Liver (tissue), 9 donors: ENCODE data around the gene EFR3B. TPM values are rescaled to one million over a fixed set of nuclear protein-coding genes. Genes with fewer than 3 reads are reported as not detected.

Source experiments
- DNase-seq: peaks from one replicate; pipeline ENCODE4 v3.0.0-alpha.2; 2017; ENCODE audit warnings: low spot score
- H3K27ac ChIP-seq, 2 donors: one replicate each; pipeline ENCODE4 v1.7.0; 2013; ENCODE audit warnings: inconsistent platforms in 2 of 2, low read length in 2 of 2, control low read depth in 1 of 2, low read depth in 1 of 2, mild to moderate bottlenecking in 1 of 2
- H3K27me3 ChIP-seq, 4 donors: one replicate each; pipeline versions ENCODE4 v1.6.1 to v1.7.0; 2013; ENCODE audit warnings: low read length in 3 of 4, inconsistent platforms in 1 of 4, mild to moderate bottlenecking in 1 of 4, moderate library complexity in 1 of 4; ENCODE audit not compliant: control insufficient read depth in 4 of 4, insufficient read depth in 4 of 4
- H3K36me3 ChIP-seq, 4 donors: one replicate each; pipeline versions ENCODE4 v1.6.1 to v1.7.0; 2013; ENCODE audit warnings: low read length in 3 of 4, mild to moderate bottlenecking in 3 of 4, low read depth in 1 of 4, moderate library complexity in 1 of 4; ENCODE audit not compliant: control insufficient read depth in 4 of 4, insufficient read depth in 3 of 4
- H3K4me1 ChIP-seq, 4 donors: one replicate each; pipeline versions ENCODE4 v1.6.1 to v1.7.0; 2013; ENCODE audit warnings: low read length in 3 of 4, mild to moderate bottlenecking in 3 of 4, moderate library complexity in 1 of 4; ENCODE audit not compliant: control insufficient read depth in 4 of 4, insufficient read depth in 4 of 4
- H3K4me3 ChIP-seq, 3 donors: one replicate each; pipeline versions ENCODE4 v1.6.1 to v1.7.0; 2013; ENCODE audit warnings: low read length in 3 of 3, control low read depth in 1 of 3, low read depth in 1 of 3, mild to moderate bottlenecking in 1 of 3
- H3K9ac ChIP-seq, 2 donors: one replicate each; pipeline ENCODE4 v1.7.0; 2013; ENCODE audit warnings: low read length in 2 of 2, mild to moderate bottlenecking in 2 of 2, moderate library complexity in 2 of 2, control low read depth in 1 of 2, low read depth in 1 of 2
- H3K9me3 ChIP-seq, 4 donors: one replicate each; pipeline versions ENCODE4 v1.6.1 to v1.7.0; 2013; ENCODE audit warnings: low read length in 3 of 4; ENCODE audit not compliant: control insufficient read depth in 4 of 4
- EGR1 ChIP-seq, 2 donors: IDR thresholded peaks; 2 replicates each; pipeline ENCODE4 v1.6.1; 2016 to 2018; ENCODE audit warnings: antibody characterized with exemption in 2 of 2, low read depth in 2 of 2
- FOXA1 ChIP-seq: IDR thresholded peaks from 2 replicates; pipeline ENCODE4 v1.6.1; 2016; ENCODE audit warnings: antibody characterized with exemption
- FOXA2 ChIP-seq: IDR thresholded peaks from 2 replicates; pipeline ENCODE4 v1.6.1; 2016; ENCODE audit warnings: antibody characterized with exemption
- GABPA ChIP-seq, 2 donors: IDR thresholded peaks in 1 of 2; conservative IDR thresholded peaks in 1 of 2; 2 replicates each; pipeline ENCODE4 v1.6.1; 2016; ENCODE audit warnings: antibody characterized with exemption in 2 of 2, mild to moderate bottlenecking in 1 of 2, moderate library complexity in 1 of 2
- HNF4A ChIP-seq, 2 donors: conservative IDR thresholded peaks; 2 replicates each; pipeline ENCODE4 v1.6.1; 2016; ENCODE audit warnings: antibody characterized with exemption in 2 of 2, mild to moderate bottlenecking in 2 of 2
- HNF4G ChIP-seq: IDR thresholded peaks from 2 replicates; pipeline ENCODE4 v1.6.1; 2016; ENCODE audit warnings: antibody characterized with exemption
- MAX ChIP-seq: IDR thresholded peaks from 2 replicates; pipeline ENCODE4 v1.6.1; 2016; ENCODE audit warnings: antibody characterized with exemption
- NR2F2 ChIP-seq: IDR thresholded peaks from 2 replicates; pipeline ENCODE4 v1.6.1; 2016; ENCODE audit warnings: antibody characterized with exemption
- RAD21 ChIP-seq, 2 donors: IDR thresholded peaks; 2 replicates each; pipeline ENCODE4 v1.6.1; 2016; ENCODE audit warnings: antibody characterized with exemption in 2 of 2, mild to moderate bottlenecking in 2 of 2
- REST ChIP-seq: IDR thresholded peaks from 2 replicates; pipeline ENCODE4 v1.6.1; 2016; ENCODE audit warnings: antibody characterized with exemption, mild to moderate bottlenecking
- RXRA ChIP-seq, 2 donors: IDR thresholded peaks; 2 replicates each; pipeline ENCODE4 v1.6.1; 2017 to 2018; ENCODE audit warnings: antibody characterized with exemption in 2 of 2, mild to moderate bottlenecking in 1 of 2
- SP1 ChIP-seq: IDR thresholded peaks from 2 replicates; pipeline ENCODE4 v1.6.1; 2018; ENCODE audit warnings: antibody characterized with exemption, mild to moderate bottlenecking
- TAF1 ChIP-seq: conservative IDR thresholded peaks from 2 replicates; pipeline ENCODE4 v1.6.1; 2016; ENCODE audit warnings: antibody characterized with exemption, mild to moderate bottlenecking
- YY1 ChIP-seq: IDR thresholded peaks from 2 replicates; pipeline ENCODE4 v1.6.1; 2016; ENCODE audit warnings: antibody characterized with exemption, mild to moderate bottlenecking
- ZBTB33 ChIP-seq: IDR thresholded peaks from 2 replicates; pipeline ENCODE4 v1.6.1; 2016; ENCODE audit warnings: antibody characterized with exemption
- WGBS: extraction: QIAGEN DNeasy Blood & Tissue Kit; methylation state at CpG from one replicate; pipeline ENCODE4 v1.1.7; 2013; 5-methylcytosine and 5-hydroxymethylcytosine counted together
- polyA plus RNA-seq, 2 donors: library from polyadenylated mRNA; stranded (reverse) in 1 of 2; unstranded in 1 of 2; fragments of 200-250 nt in 1 of 2; fragments of >200 nt in 1 of 2; fragmentation: Nextera tagmentation in 1 of 2; extraction: Ambion mirVana in 1 of 2; gene quantifications; one replicate each; pipeline versions ENCODE4 v1.2.1 to v1.2.3, GENCODE V29; 2013 to 2015
- total RNA-seq, 2 donors: library from RNA; depleted of rRNA; stranded (reverse); fragments of >200 nt; gene quantifications; one replicate each; pipeline ENCODE4 v1.2.3, GENCODE V29; 2014
- TF ChIP-seq, protein P1 (sequence below): IDR thresholded peaks from 2 replicates; pipeline ENCODE4 v1.6.1; 2016; ENCODE audit warnings: antibody characterized with exemption
- TF ChIP-seq, protein P2 (sequence below): fragments of 150-350 bp; IDR thresholded peaks from 2 replicates; pipeline ENCODE4 v1.5.1; 2017; ENCODE audit warnings: improper control_type of control experiment, low read depth, low read length; ENCODE audit not compliant: missing input control
- donor health status: healthy.
- donor health status: healthy.
- donor health status: healthy.
- donor health status: healthy.
- donor health status: healthy.

EFR3B gene
- total and polyA plus RNA-seq, 4 donors = 0.05 to 0.33 (median 0.23) TPM

DNA sequence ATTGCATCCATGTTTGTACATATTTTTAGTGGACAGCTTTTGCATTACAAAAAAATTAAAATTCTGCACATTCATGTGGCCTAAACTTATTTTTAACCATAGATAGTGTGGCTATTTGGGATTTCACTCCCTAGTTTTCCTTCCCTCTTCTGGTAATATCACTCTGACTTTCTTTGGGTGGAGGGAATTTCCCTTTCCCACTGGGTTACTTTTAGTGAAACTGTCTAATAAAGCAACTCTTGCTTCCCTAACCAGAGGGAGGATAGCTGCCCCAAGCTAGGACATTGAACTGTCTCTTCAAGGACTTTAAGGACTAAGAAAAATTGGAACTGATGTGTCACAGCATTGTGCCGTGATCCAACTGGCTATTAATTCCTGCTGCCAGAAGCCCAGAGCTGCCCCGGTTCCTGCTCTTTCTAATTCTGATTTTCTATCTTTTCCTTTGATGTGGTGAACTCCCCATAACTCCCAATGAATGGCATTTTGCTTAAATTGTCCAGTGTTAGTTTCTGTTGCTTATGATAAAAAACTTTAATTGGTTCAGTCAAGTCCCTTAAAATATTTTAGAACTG, 20.0 kb upstream of the EFR3B start:
- Histone ChIP-seq H3K9me3 (no peaks in the 10 kb centered on the region), H3K27me3 (no peaks in the 10 kb centered on the region), H3K9ac (no peak overlapping the region), H3K27ac (no peak overlapping the region), H3K4me3 (no peak overlapping the region), H3K4me1 (no peaks in the 10 kb centered on the region), H3K36me3 (no peaks in the 10 kb centered on the region)
- WGBS = 92% methylated on average over 2 of the region's 2 CpGs
- TF ChIP-seq YY1 (no peak), GABPA (IDR thresholded peaks at IDR 0.05 in 1 of 2, conservative IDR thresholded peaks at IDR 0.05 in 1 of 2) (no peak), TAF1 (no peak), RXRA (IDR thresholded peaks at IDR 0.05) (no peak), REST (no peak), NR2F2 (no peak), FOXA2 (no peak), EGR1 (IDR thresholded peaks at IDR 0.05; ENCODE audit: low read depth in 2 of 2) (no peak), ZBTB33 (no peak), HNF4A (conservative IDR thresholded peaks at IDR 0.05) (no peak), SP1 (no peak), MAX (no peak), RAD21 (IDR thresholded peaks at IDR 0.05) (no peak), HNF4G (no peak), FOXA1 (no peak)
- TF ChIP-seq, protein P1, sequence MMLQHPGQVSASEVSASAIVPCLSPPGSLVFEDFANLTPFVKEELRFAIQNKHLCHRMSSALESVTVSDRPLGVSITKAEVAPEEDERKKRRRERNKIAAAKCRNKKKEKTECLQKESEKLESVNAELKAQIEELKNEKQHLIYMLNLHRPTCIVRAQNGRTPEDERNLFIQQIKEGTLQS = no peak
- TF ChIP-seq, protein P2, sequence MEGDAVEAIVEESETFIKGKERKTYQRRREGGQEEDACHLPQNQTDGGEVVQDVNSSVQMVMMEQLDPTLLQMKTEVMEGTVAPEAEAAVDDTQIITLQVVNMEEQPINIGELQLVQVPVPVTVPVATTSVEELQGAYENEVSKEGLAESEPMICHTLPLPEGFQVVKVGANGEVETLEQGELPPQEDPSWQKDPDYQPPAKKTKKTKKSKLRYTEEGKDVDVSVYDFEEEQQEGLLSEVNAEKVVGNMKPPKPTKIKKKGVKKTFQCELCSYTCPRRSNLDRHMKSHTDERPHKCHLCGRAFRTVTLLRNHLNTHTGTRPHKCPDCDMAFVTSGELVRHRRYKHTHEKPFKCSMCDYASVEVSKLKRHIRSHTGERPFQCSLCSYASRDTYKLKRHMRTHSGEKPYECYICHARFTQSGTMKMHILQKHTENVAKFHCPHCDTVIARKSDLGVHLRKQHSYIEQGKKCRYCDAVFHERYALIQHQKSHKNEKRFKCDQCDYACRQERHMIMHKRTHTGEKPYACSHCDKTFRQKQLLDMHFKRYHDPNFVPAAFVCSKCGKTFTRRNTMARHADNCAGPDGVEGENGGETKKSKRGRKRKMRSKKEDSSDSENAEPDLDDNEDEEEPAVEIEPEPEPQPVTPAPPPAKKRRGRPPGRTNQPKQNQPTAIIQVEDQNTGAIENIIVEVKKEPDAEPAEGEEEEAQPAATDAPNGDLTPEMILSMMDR = no peak
- no peak for DNase-seq
